Fibroblast of gingiva (primary cell): Measurements from ENCODE around the gene GAP43.

Experiments used
- DNase-seq: peaks from one replicate; pipeline ENCODE4 v3.0.0-alpha.2; 2011; ENCODE audit warnings: low read depth

Gene GAP43

GRCh38 chr3:115623044-115623868 lies at the start of gene GAP43:
Gene GAP43 (plus strand): TSS chr3:115623510. CDS start chr3:115623690, 180 bp downstream.
- peak; percentile 77 for DNase-seq

- no peak for DNase-seq
These were observed 46.9 kb upstream of the GAP43 start for GRCh38 chr3:115576325-115576875.

- DNase-seq: no peak
These were observed 46.3 kb upstream of the GAP43 start for GRCh38 chr3:115577000-115577399.

- no peak for DNase-seq
These were observed 45.0 kb upstream of the GAP43 start for GRCh38 chr3:115578331-115578730.

GRCh38 chr3:115580566-115580965 lies 42.7 kb upstream of the GAP43 start:
- no peak for DNase-seq

GRCh38 chr3:115581362-115582135 lies 41.8 kb upstream of the GAP43 start:
- peak; percentile 21 for DNase-seq

- DNase-seq: no peak
These were observed 34.9 kb upstream of the GAP43 start for GRCh38 chr3:115588201-115589115.

- no peak for DNase-seq
These were observed 32.4 kb upstream of the GAP43 start for GRCh38 chr3:115590873-115591272.

GRCh38 chr3:115595611-115596275 lies 27.6 kb upstream of the GAP43 start:
- DNase-seq: no peak

- DNase-seq: no peak
These were observed 25.1 kb upstream of the GAP43 start for GRCh38 chr3:115598216-115598615.

- no peak for DNase-seq
These were observed 21.1 kb upstream of the GAP43 start for GRCh38 chr3:115602194-115602593.

GRCh38 chr3:115611630-115612029 lies 11.7 kb upstream of the GAP43 start:
- peak; percentile 9 for DNase-seq

- no peak for DNase-seq
These were observed 8.1 kb upstream of the GAP43 start for GRCh38 chr3:115615001-115615814.

- DNase-seq: no peak
These were observed 6.8 kb upstream of the GAP43 start for GRCh38 chr3:115616461-115616860.

- DNase-seq: no peak
These were observed 5.7 kb upstream of the GAP43 start for GRCh38 chr3:115617591-115617990.

- no peak for DNase-seq
These were observed 875 bp downstream of the GAP43 start for GRCh38 chr3:115624029-115624741.

GRCh38 chr3:115624901-115625300 lies 1.6 kb downstream of the GAP43 start:
- no peak for DNase-seq

GRCh38 chr3:115626006-115626409 lies 2.7 kb downstream of the GAP43 start:
- DNase-seq: no peak

GRCh38 chr3:115626721-115627120 lies 3.4 kb downstream of the GAP43 start:
- DNase-seq: no peak
